SU-DHL-6 (cell line): ENCODE results near the gene PLLP.

ENCODE experiments used
- CTCF ChIP-seq: fragments of 200-600 bp; sonication (generic); IDR thresholded peaks from one replicate; pipeline ENCODE4 v1.5.1; 2017; ENCODE audit warnings: antibody characterized with exemption, mild to moderate bottlenecking, low read length, moderate library complexity; ENCODE audit not compliant: insufficient read depth, poor library complexity, severe bottlenecking
- EZH2phosphoT487 ChIP-seq: fragments of 200-600 bp; sonication (generic), shearing (Covaris generic); conservative IDR thresholded peaks from 2 replicates; pipeline ENCODE4 v1.6.1; 2018; ENCODE audit warnings: mild to moderate bottlenecking, antibody characterized with exemption, low read length, moderate library complexity, mixed read lengths

DNA sequence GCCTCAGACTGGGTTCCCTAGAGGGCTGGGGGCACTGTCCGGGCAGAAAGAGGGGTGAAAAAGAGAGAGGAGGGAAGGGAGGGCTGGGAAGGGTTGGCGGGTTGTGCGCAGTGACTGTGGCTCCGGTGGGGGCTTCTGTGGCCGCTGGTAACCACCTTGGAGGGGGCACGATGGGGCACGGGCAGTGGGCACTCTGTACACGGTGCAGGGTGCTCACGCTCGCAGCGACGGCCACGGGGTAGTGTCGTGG, 588 bp downstream of the PLLP start:
- no peak for TF ChIP-seq CTCF
- no peak for TF ChIP-seq EZH2phosphoT487
